ENCODE results near the gene YWHAH.

Gene YWHAH

GRCh38 chr22:31943978-31944699 lies at the start of gene YWHAH:
YWHAH (plus strand) TSS chr22:31944535; CDS start chr22:31944734, 199 bp downstream.
- peak; percentile 94 for DNase-seq (ENCODE audit: low read depth, low spot score)

DNA sequence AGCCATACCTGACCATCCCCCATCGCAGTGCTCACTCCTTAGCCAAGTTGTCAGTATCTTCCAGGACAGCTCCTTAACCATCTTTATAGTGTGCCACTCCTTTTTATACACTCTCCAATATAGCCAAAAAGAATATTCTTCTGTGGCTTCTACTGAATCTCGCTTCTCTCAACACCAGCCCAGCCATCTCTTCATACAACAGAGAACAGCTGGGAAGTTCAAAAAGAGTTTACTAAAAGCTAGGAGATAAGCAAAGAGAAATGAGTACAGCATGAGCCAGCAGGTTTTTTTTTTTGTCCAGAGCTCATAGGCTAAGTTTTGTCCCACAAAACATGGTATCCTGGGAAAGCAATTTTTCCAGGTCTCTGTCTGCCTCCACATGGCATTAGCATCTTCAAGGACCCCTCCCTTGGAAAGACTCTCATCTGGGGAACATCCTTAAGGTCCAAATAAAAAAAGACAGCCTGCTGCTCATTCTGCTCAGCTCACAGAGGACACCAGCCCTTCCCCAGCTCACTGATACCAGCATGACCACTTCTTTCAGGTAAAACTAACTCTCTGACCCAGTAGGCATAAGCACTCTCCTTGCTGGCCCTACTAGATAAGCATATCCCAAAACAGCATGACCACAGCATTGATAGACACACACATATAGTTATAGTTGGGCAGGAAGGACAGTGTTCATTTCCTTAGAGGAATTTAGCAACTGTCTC lies 48.8 kb upstream of the YWHAH start:
- no peak for DNase-seq (ENCODE audit: low read depth, low spot score)

DNA sequence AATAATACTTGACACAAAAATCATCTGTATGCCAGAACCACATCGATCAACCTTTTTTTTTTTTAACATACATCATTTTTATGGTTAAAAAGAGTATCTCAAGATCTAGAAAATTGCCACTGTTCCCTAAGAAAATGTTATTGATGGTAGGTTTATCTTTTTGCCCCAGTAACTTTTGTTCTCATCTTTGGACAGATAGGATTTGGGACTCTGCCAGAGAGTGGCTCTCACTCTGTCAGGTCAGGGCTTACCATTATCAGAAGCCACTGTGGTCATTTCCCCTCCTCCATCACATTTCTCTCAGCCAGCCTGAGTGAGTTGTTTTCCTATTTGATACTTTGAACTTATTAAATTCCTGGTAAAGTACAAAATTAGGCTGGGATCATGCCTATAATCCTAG lies 47.9 kb upstream of the YWHAH start:
- no peak for DNase-seq (ENCODE audit: low read depth, low spot score)

GRCh38 chr22:31897842-31898805 lies 46.2 kb upstream of the YWHAH start:
- DNase-seq (ENCODE audit: low read depth, low spot score) = no peak

DNA sequence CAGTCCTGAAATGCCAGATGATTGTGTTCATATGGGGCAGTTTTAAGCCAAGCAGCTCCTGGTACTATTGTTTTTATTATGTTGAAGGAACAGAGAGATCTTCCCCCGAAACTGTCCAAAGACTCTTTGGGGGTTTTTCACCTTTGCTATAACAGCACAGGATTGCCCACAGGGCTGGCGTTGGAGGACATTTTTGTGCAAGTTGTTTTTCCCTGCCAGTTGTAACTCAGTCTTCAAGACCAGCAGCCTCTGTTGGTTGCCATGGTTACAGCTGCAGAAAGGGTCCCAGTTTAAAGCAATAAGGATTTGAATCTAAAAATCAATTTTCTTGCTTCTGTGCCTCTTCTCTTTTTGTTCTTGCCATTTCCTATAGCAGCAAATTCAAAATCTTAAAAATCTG lies 45.4 kb upstream of the YWHAH start:
- DNase-seq (ENCODE audit: low read depth, low spot score) = no peak

DNA sequence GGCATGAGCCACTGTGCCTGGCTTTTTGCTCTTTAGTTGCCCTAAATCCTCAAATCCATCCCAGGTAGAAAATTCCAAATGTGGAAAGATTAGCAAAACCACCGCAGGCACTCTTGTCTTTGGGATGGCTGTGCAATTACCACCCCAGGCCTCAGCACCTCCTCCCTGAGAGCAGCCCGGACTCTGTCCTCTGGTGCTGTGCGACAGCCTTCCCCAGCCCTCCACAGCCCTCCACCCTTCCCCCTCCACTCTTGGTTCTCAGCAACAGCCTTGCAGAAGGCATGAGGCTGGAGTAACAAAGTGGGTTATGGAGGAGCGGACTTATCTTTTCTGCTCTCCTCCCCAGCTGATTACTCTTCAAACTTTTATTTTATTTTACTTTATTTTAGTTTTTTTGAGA lies 44.7 kb upstream of the YWHAH start:
- DNase-seq (ENCODE audit: low read depth, low spot score) = no peak

- DNase-seq (ENCODE audit: low read depth, low spot score) = no peak
Measured at GRCh38 chr22:31901388-31902137, 42.8 kb upstream of the YWHAH start.

DNA sequence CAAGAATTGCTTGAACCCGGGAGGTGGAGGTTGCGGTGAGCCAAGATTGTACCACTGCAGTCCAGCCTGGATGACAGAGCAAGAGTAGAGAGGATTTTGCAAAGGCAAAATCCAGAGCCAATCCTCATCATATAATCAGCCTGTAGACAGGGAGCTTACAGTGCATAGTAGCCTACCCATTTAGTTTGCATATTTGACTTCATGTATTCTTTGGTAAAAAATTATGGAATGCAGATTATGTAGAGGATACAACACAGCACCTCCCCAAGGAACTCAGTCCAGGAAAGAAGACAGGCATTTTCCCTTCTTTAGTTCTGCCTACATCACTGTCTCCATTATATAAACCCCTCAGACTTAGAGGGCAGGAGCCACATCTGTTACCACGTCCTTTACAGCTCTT lies 39.7 kb upstream of the YWHAH start:
- DNase-seq (ENCODE audit: low read depth, low spot score) = no peak

DNA sequence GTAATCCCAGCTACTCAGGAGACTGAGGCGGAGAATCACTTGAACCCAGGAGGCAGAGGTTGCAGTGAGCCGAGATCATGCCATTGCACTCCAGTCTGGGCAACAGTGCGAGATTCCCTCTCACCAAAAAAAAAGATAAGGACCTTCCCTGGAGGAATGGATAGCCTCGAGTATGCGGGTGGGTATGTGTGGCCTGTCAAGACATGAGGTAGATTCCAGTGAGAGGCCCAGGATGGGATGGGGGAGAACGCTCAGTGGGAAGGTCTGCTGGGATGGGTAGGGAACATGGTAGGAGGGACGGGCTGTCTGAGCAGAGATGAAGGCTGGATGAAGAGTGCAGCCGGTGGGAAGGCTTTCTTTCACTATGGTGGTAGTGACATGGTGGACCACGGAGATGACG lies 39.0 kb upstream of the YWHAH start:
- no peak for DNase-seq (ENCODE audit: low read depth, low spot score)

- no peak for DNase-seq (ENCODE audit: low read depth, low spot score)
Measured at GRCh38 chr22:31906086-31906485, 38.2 kb upstream of the YWHAH start.

DNA sequence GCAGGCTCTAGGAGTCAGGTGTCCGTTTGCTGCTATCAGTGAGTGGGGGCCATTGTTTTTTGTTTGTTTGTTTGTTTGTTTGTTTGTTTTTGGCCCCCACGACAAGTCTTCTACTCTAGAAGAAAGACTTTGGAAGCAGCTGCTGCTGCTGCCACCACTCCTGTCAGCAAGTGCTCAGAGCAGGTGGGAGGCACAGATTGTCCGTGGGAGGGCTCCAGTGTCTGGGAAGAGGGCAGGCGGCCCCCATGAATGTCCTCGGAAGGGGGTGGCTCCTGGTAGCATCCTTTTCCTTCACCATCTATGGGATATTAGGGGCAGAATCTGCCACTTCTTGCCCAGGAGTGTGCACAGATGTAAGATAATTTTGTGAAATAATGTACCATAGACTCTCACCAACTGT lies 37.8 kb upstream of the YWHAH start:
- DNase-seq (ENCODE audit: low read depth, low spot score) = no peak

DNA sequence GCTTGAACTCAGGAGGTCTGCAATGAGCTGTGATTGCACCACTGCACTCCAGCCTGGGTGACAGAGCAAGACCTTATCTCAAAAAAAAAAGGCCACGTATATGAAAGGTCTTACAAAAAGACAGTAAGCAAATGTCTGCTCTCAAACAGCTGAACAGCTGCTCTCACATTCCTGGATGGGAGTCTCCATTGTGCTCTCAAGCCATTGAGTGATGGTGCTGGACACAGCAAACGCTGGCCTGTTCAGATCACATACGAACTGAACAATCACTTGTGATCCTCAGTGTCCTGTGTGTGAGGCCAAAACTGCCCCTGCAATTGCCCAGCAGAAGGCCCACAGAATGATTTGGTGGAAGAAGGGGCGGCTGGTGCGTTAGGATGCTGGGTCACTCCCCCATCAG lies 34.4 kb upstream of the YWHAH start:
- no peak for DNase-seq (ENCODE audit: low read depth, low spot score)

GRCh38 chr22:31911565-31912406 lies 32.5 kb upstream of the YWHAH start:
- DNase-seq (ENCODE audit: low read depth, low spot score) = no peak

- no peak for DNase-seq (ENCODE audit: low read depth, low spot score)
Measured at GRCh38 chr22:31912407-31912743, 32.0 kb upstream of the YWHAH start.

DNA sequence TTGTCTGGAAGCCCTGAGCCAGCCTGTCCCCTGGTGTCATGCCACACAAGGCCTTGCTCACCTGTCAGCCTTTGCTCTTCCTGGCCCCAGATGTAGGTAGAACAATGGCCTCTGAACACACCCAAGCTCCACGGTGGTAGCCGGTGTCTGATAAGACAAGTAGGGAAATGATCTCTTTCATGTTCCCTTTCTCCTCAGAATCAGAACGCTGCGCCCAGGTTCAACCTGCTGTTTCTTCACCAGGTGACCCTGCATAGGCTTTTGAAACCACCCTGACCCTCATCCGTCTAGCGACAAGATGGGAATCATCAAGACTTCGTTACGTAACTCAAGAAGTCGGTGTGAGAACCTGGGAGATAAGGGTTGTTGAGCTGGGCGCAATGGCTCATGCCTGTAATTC lies 28.7 kb upstream of the YWHAH start:
- no peak for DNase-seq (ENCODE audit: low read depth, low spot score)

- no peak for DNase-seq (ENCODE audit: low read depth, low spot score)
Measured at GRCh38 chr22:31917227-31917921, 27.0 kb upstream of the YWHAH start.

GRCh38 chr22:31919730-31920129 lies 24.6 kb upstream of the YWHAH start:
- DNase-seq (ENCODE audit: low read depth, low spot score) = no peak

DNA sequence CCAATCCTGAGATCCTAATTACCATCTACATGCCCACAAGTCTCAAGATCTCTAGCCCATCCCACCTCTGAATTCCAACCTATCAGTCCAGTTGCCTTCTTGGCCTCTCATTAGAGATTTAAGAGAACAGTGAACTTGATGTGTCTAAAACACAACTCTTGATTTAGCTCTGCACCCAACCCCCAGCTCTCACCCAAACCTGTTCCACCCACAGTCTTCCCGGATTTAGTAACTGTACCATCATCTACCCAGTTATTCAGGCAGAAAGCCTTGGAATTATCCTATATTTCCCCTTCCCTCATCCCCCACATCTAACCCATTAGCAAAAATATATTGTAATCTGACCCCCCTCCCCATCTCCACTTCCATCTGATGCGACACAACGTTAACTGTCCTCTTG lies 24.0 kb upstream of the YWHAH start:
- no peak for DNase-seq (ENCODE audit: low read depth, low spot score)

DNA sequence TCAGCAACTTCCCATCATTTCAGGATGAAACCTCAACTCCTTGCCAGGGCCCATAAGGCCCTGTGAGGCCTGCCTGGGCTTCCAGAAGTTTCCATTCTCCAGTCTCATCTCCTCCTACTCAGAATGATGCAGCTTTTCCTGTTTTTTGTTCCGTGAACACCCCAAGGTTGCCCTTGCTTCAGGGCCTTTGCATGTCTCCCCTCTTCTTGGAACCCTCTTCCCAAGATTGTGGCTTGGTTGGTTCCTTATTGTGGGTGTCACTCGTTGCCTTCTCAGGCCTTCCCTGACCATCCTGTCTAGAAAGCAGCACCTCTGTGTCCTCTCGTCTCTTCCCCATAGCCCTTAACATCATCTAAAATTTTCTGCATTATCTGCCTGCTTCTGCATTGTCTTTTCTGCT lies 23.2 kb upstream of the YWHAH start:
- no peak for DNase-seq (ENCODE audit: low read depth, low spot score)

- DNase-seq (ENCODE audit: low read depth, low spot score) = no peak
Measured at GRCh38 chr22:31922534-31922933, 21.8 kb upstream of the YWHAH start.

Measured in ELF-1 (cell line).